AG10803 (cell line): ENCODE measurements around the gene LRRC28.

Experiments
- DNase-seq: peaks from one replicate; pipeline ENCODE4 v3.0.0; 2010; ENCODE audit warnings: low read depth
- H3K4me3 ChIP-seq: 2 replicates; pipeline ENCODE4 v1.5.1; 2011; ENCODE audit warnings: mild to moderate bottlenecking, low read length, control low read depth
- CTCF ChIP-seq: conservative IDR thresholded peaks from 2 replicates; pipeline ENCODE4 v1.5.1; 2011; ENCODE audit warnings: mild to moderate bottlenecking, low read length, control low read depth, inconsistent platforms

The LRRC28 gene

DNA sequence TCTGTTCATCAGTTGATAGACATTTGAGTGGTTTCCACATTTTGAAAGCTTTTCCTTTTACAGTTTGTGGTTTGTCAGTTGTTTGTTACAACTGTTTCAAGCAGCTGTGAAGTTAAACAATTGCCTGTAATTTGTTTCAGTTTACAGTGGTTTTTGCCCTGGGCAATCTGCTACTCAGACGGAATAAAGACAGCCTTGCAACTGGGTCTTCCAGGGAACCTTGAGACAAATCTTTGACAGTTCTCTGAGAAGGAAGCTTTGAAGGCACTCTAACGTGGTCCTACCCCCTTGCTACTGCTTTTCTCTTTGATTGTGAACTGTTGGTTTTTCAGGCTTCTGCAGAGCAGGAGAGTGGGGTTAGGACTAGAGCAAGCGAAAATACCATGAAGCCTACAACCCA, 28.0 kb downstream of the LRRC28 start:
- TF ChIP-seq CTCF: no peak
- H3K4me3 ChIP-seq: no peak overlapping the region
- no peak for DNase-seq

GRCh38 chr15:99279827-99280226, 28.5 kb downstream of the LRRC28 start:
- no peak for TF ChIP-seq CTCF
- DNase-seq: no peak
- H3K4me3 ChIP-seq: no peak overlapping the region

GRCh38 chr15:99282121-99282520, 30.8 kb downstream of the LRRC28 start:
- no peak overlapping the region for H3K4me3 ChIP-seq
- no peak for DNase-seq
- TF ChIP-seq CTCF: no peak

DNA sequence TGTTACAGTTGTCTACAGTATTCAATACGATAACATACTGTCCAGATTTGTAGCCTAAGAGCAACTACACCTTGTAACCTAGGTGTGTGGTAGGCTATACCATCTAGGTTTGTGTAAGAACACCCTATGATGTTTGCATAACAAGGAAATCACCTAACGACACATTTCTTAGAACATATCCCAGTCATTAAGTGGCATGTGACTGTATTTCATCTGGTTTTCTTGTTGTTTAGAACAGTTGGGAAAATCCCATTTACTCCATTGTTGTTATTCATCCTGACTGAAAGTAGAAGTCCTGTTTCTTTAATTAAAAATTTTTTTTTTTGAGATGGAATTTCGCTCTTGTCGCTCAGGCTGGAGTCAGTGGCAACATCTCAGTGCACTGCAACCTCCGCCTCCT, 31.3 kb downstream of the LRRC28 start:
- H3K4me3 ChIP-seq: no peak overlapping the region
- TF ChIP-seq CTCF: no peak
- DNase-seq: no peak

DNA sequence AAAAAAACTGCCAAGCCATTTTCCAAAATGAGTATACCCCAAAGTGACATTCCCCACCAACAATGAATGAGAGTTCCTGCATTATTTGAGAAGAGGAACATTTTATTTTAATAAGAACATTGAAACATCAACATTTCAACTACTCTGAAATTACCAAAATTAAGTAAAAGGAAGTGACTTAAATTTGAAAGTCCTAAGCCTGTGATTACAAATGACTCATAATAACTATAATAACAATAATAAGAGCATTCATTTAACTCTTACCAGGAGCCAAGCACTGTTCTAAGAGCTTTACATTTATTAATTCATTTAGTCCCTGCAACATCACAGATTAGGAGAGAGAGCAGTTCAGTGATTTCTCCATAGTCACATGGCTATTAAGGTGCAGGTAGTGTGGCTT, 32.4 kb downstream of the LRRC28 start:
- TF ChIP-seq CTCF: no peak
- DNase-seq: no peak
- H3K4me3 ChIP-seq: no peak overlapping the region

GRCh38 chr15:99291643-99292042, 40.4 kb downstream of the LRRC28 start:
- no peak overlapping the region for H3K4me3 ChIP-seq
- DNase-seq: no peak
- TF ChIP-seq CTCF: no peak

DNA sequence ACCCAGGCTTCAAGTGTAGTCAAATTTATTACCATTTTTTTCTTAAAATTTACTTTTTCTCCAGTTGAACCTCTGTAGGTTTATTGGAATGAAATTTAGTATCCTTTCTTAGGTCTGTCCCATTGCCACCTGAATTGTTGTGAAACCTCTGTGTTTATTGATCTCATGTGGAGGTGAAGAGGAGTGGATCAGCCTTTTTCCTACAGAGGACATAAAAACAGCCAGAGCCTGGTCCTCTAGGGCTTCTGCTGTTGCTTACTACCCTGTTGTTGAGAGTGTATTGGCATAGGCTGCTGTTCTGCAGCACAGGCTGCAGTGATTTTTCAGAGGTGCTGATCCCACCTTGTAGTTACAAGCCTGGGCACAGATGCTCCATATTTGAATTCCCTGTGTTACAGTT, 44.6 kb downstream of the LRRC28 start:
- no peak for TF ChIP-seq CTCF
- H3K4me3 ChIP-seq: no peak overlapping the region
- no peak for DNase-seq
